GM18868 (cell line): ENCODE data around the gene CNOT1.
"Not testable (repeated sequence)": the region's sequence is repeated elsewhere in the genome, so short reads cannot be mapped to it uniquely, and the experiment has no call there.

Experiments
- ATAC-seq: cut with Tn5 transposase; IDR thresholded peaks from one replicate; pipeline ENCODE4 v1.9.1; 2021; ENCODE audit warnings: mild to moderate bottlenecking, moderate library complexity; ENCODE audit not compliant: unreplicated experiment

The CNOT1 gene

GRCh38 chr16:58503863-58504688, 125.5 kb downstream of the CNOT1 start:
- no peak for ATAC-seq

- ATAC-seq = no peak
Measured at GRCh38 chr16:58503166-58503862, 126.3 kb downstream of the CNOT1 start.

DNA sequence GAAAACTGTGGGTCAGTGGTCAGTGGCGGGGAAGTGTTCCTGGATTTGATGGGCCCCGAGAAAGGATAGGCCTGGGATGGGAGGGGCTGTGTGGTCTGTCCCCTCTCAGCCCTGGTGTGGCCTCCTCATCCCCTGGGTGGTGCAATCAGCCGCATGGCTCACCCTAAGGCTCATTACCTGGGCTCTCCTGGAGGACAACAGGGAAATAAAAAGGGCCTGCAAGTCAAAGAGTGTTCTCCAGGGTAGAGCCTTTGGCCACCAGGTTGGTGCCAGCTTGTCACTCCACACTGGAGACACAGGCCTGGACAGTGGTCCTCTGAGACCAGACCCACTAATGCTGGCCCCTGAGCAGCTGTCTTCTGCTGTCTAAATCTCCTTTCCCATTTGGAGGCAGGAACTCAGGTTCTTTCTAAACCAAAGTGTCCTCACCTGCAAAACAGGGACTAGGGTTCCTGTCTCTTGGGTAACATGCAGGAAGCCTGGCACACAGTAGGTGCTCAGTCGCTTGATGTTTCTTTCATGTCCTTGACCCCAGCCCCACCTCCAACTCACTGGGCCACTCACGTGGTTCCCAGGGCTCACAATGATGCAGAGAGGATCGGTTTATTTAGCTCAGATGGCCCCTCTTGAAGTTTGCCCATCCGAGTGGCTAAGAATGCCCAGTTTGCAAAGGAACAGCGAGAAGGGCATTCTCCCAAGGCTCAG, 127.3 kb downstream of the CNOT1 start:
- no peak for ATAC-seq

DNA sequence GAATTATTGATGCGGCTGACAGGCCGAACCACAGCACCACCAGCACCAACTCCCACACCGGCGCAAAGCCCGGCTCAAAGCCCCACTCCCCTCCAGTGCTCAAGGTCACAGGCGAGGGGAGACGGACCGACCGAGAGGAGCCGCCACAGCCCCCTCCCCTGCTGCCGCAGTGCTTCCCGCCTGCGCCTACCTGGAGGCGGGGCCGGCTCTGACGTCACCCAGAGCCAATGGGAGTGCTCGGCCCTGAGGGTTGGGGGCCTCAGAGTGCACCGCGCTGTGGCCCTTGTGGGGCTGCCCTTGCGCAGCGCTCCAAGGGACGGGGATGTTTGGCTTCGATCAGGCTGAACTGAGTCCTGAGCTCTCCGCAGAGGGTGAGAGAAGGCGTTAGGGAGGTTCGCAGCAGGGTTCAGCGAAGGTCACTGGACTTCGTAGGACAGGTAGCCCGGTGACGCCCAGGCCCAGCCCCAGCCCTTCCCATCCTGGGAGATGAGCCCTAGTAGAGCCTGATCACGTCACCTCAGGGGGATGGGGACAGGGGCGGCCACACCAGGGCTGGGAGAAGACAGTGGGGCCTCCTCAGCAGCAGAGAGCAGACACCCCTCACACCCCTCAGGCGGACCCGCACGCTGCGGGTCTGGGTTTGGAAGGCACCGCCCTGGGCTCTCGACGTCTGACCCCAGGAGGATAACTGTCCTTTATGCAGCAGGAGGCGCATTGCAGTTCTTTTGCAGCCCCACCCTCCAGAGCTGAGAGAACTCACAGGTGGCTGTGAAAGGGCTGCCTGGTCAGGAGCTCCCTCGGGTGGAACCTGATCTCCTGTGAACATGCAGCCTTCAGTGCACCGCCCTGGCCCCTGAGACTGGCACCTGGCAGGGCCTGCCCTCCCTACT, 128.1 kb downstream of the CNOT1 start:
- ATAC-seq = no peak

DNA sequence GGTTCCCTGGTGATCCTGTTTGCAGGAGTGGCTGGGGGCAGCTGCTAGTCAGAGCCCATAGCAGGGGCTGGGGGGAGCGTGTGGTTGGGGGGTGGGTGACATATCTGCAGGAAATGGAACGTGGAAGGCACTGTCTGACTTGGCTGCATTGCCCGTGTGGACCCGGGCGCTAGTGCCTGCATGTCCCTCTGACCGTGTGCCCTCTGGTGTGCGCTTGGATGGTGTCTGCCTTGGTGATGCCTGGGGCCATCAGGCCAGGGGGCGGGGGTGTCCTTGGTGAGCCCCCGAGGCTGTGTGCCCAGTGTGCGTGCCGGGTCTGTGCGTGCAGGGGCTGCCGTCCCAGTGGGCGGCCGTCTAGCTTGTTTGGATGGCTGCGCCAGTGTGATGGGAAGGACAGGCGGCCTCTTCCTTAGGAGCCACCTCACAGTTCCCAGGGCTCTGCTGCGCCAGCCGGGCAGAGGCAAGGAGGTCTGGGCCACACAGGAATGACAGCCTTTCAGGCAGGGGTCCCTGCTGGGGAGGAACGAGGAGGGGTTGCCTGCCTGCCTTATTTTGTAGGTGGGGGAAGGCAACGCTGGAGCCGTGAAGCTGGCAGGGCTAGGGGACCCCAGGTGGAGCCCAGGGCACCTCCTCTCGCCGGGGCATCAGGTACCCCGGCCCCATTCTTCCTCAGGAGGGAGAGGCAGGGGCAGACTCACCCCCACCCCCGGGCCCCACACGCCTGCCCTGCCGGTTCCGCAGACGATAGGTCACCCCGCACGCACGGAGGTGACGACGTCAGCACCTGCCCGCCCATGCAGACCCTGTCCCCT, 129.0 kb downstream of the CNOT1 start:
- ATAC-seq = no peak

DNA sequence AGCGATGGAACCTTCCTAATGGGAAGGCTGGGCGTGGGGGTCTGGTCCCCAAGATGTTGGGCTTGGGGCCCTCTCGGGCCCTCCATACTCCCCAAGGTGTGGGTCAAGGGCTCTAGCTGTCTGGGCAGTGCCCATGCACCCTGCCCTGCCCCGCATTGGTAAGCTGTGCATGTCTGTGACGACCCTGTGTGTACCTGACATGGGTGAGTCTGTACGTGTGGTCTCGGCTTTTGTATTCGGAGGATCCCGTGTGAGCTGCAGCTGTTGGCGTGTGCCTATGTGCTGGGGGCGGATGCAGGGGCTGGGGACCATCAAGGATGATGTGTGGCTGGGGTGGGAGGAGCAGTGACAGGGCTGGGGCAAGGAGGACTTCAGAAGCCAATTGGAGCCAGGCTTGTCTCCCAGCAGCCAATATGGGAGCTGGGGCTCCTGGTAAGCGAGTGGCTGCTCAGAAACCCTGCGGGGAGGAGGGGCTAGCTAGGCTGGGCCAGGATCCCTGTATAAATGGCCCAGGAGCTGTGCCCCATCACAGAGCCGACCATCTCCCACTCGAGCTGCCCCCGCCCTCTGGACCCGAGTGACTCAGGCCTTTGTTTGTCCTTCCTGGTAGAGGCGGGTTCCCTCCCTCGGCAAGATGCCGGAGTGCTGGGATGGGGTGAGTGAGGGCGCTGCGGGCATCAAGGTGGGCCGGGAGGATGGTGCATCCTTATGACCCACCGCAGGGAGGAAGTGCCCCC, 129.8 kb downstream of the CNOT1 start, which contains the start of gene NDRG4:
Gene NDRG4, plus strand, starts transcription at position 529 of the 737 bp plus-strand sequence. Its CDS starts 106 bp downstream, at position 635.
- peak; percentile 50 for ATAC-seq

DNA sequence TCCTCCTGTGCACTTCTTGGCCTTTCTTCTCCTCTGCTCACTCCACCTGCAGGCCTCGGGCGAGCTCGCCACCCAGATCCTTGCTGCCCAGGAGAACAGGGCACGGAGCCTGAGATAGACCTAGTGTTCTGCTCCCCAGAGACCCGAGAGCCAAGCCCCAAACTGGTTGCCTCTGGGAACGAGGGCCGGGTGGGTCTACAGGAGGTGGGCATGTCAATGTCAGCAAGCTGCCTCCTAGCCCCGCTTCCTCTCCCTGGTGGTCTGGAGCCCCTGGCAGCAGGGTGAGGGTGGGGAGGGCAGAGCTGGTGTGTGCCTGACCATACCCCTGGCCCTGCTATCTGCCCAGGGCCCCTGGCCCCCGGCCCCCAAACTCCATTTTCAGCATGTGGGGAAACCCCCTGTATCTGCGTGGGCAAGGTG, 130.5 kb downstream of the CNOT1 start:
- no peak for ATAC-seq

- ATAC-seq = no peak
Measured at GRCh38 chr16:58498341-58499091, 131.1 kb downstream of the CNOT1 start.

DNA sequence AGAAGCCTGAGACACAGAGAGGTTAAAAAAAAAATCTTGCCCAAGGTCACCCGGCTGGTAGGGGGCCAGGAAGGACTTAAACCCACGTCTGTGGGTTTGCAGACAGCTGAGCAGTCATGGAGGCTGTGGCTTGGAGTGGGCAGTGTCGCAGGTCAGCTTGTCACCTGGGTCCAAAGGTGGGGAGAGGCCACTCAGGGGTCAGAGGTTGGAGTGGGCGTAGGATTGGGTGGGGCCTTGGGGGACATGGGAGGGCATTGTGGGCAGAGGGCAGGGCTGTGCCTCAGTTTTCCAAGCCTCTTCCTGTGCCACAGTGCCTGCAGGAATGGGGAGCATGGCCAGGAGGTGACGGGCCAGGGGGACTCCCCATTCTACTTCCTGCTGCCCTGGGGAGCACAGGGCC, 131.7 kb downstream of the CNOT1 start:
- ATAC-seq = no peak

DNA sequence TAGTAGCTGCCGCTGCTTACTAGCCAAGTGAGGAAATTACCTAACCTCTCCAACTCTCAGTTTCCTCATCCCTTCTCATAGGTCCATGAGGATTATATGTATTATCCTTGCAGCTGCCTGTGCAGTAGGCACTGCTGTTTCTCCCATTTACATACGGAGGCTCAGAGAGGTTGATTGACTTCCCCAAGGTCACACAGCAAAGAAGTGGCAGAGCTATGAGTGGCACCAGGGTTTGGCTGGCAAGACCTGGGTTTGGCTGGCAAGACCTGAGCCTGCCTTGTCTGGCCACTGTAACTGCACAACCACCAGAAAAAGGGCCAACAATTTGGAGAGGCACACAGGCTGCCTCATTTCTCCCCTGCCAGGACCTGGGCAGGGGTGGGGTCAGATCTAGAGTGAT, 132.2 kb downstream of the CNOT1 start:
- ATAC-seq = no peak

GRCh38 chr16:58495521-58496331, 133.9 kb downstream of the CNOT1 start:
- ATAC-seq = no peak

- peak; percentile 76 for ATAC-seq
Measured at GRCh38 chr16:58494981-58495520, 134.6 kb downstream of the CNOT1 start.

DNA sequence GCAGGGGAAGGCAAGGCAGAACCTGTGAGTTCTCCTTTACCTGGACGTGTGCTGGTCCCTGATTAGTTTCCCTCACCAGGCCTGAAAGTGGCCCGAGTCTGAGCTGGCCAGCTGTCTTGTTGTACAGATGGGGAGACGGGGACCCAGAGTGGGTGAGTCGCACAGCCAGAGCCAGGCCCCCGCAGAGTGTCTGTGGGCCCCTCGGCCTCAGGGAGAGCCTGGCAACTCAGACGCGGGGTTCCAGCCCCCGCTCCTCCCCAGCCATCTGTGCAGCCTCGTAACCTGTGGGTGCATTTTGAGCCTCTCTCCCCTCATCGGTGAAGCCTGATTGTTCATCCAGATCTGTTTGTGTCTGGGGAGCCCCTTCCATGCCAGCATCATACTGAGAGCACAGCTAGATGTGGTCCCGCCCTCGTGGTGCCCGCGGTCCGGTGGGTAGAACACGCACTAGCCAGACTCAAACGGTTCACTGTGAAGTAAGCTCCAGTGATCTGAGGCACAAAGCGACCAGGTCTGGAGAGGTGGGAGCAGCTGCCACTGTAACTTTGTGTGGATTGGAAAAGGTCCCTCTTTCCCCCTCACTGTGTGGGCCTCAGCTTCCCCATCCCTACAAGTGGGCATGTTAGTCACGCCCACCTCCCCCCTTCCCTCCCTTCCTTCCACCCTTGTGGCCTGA, 135.7 kb downstream of the CNOT1 start:
- no peak for ATAC-seq

- ATAC-seq = no peak
Measured at GRCh38 chr16:58492735-58493134, 136.9 kb downstream of the CNOT1 start.

GRCh38 chr16:58492066-58492465, 137.6 kb downstream of the CNOT1 start:
- ATAC-seq = no peak

DNA sequence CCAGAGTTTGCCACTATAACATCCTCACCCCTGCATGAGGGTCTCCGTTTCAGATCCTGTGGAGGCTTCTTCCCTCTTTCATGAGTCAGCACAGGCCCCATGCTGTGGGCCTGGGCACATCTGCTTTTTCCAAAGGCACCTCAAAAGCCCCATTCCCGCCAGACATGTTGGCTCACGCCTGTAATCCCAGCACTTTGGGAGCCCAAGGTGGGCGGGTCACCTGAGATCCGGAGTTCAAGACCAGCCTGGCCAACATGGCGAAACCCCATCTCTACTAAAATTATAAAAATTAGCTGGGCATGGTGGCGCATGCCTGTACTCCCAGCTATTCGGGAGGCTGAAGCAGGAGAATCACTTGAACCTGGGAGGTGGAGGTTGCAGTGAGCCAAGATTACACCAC, 139.1 kb downstream of the CNOT1 start:
- not testable (repeated sequence) for ATAC-seq

DNA sequence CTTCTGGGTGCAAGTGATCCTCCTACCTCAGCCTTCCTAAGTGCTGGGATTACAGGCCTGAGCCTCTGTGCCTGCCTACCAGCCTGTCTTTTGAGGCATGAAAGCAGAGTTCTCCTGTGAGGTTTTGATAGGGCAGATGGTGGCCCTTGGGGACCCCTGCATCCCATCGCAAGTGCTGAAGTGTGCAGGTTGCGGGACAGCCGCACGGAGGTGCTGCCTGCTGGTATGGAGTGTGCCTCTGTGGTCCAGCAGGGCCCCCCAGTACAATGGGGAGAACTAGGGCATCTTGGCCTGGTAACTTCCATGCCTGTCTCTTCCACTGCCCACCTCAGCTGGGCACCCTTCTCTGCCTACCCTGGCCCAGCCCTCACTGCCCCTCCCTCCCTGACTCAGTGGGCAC, 139.6 kb downstream of the CNOT1 start:
- ATAC-seq = no peak
